Stomach (tissue), 9 donors: ENCODE data around the gene TSHZ2. TPM values are rescaled to one million over a fixed set of nuclear protein-coding genes. Genes with fewer than 3 reads are reported as not detected.

Experiments
- DNase-seq, 2 donors: peaks; one replicate each; pipeline versions ENCODE4 v3.0.0 to v3.0.0-alpha.2; 2013 to 2019
- H3K27ac ChIP-seq, 5 donors: fragments of 200-600 bp in 4 of 5; sonication (generic) in 4 of 5; one replicate each; pipeline ENCODE4 v1.5.1; 2013 to 2019; ENCODE audit warnings: mild to moderate bottlenecking in 1 of 5, moderate library complexity in 1 of 5
- H3K27me3 ChIP-seq, 3 donors: fragments of 200-600 bp; sonication (generic); one replicate each; pipeline ENCODE4 v1.5.1; 2017 to 2019; ENCODE audit warnings: mixed run types in 1 of 3
- H3K36me3 ChIP-seq, 4 donors: fragments of 200-600 bp; sonication (generic); 1 replicate in 3 of 4; 2 replicates in 1 of 4; pipeline ENCODE4 v1.5.1; 2016 to 2019
- H3K4me1 ChIP-seq, 4 donors: fragments of 200-600 bp; sonication (generic); one replicate each; pipeline ENCODE4 v1.5.1; 2016 to 2019
- H3K4me3 ChIP-seq, 4 donors: fragments of 200-600 bp; sonication (generic) in 3 of 4; one replicate each; pipeline ENCODE4 v1.5.1; 2016 to 2019; ENCODE audit warnings: mild to moderate bottlenecking in 1 of 4
- H3K9me3 ChIP-seq, 4 donors: fragments of 200-600 bp; sonication (generic); one replicate each; pipeline ENCODE4 v1.5.1; 2016 to 2019
- EP300 ChIP-seq: sonication (generic); formaldehyde crosslinking; IDR thresholded peaks from one replicate; pipeline ENCODE4 v1.6.1; 2017; ENCODE audit warnings: antibody characterized with exemption
- POLR2A ChIP-seq, 4 donors: fragments of 450-650 bp; IDR thresholded peaks; one replicate each; pipeline ENCODE4 v1.6.1; 2016; ENCODE audit warnings: antibody characterized with exemption in 4 of 4, control low read depth in 2 of 4, mild to moderate bottlenecking in 1 of 4, moderate library complexity in 1 of 4
- POLR2AphosphoS5 ChIP-seq, 3 donors: sonication (generic); formaldehyde crosslinking; IDR thresholded peaks; one replicate each; pipeline ENCODE4 v1.6.1; 2016; ENCODE audit warnings: antibody characterized with exemption in 3 of 3
- WGBS, 5 donors: extraction: QIAGEN DNeasy Blood & Tissue Kit in 3 of 5; methylation state at CpG; one replicate each; pipeline versions ENCODE4 v1.1.5 to v1.1.7; 2013 to 2018; 5-methylcytosine and 5-hydroxymethylcytosine counted together
- intact Hi-C: fragments of 100-400 bp; cut with DNase I; formaldehyde crosslinking; loops from one replicate; pipeline ENCODE4 v1.15.1; 2023; ENCODE audit warnings: low total_unique reads
- polyA plus RNA-seq, 3 donors: library from polyadenylated mRNA; stranded (reverse); fragments of 200-250 nt; gene quantifications; one replicate each; pipeline ENCODE4 v1.2.3, GENCODE V29; 2013
- total RNA-seq, 5 donors: library from RNA; depleted of rRNA; stranded (reverse); fragments of >200 nt; gene quantifications; one replicate each; pipeline versions ENCODE4 v1.1.0 to v1.2.3, GENCODE V29; 2014 to 2016
- TF ChIP-seq, protein P1 (sequence below), 7 experiments: fragments of 450-650 bp in 4 of 7; fragments of 200-600 bp in 3 of 7; sonication (generic) in 3 of 7; IDR thresholded peaks; one replicate each; pipeline ENCODE4 v1.5.1; 2016 to 2019; ENCODE audit warnings: antibody characterized with exemption in 7 of 7, control low read depth in 2 of 7, mild to moderate bottlenecking in 1 of 7
- donor health status: healthy with polysubstance abuse.
- donor health status: Bipolar disorder and iron deficiency.
- donor health status: healthy.

Gene TSHZ2
- total and polyA plus RNA-seq, 8 donors = 2.9 to 20.5 (median 5.8) TPM

DNA sequence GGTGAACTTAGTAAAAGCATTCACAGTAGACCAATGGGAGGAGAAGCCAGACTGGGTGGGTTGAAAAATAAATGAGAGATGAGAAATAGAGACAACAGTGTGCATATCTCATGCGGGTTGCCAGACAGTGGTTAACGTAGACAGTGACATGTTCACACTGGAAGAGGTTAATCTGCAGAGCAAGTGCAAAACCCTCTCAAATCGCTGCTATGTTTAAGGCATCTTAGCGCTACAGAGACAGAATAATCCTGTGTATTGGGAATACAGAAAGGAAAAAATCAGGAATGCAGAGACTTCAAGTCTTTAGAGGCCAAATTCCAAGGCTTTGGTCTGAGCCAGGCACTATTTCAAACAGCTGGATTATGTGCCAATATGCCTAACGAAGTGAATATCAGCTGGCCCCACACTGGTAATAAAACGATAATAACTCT is 107.1 kb downstream of the TSHZ2 start:
- Histone ChIP-seq H3K4me3 (no peak overlapping the region), H3K4me1 (peaks cover 15 to 44% (median 20%) of the 10 kb centered on the region in 4 donors), H3K9me3 (no peaks in the 10 kb centered on the region), H3K36me3 (no peaks in the 10 kb centered on the region), H3K27ac (peak overlapping the region in 1 of 5 donors; percentile 19), H3K27me3 (no peaks in the 10 kb centered on the region)
- 44 to 70% (median 56%) methylated on average over 6 of the region's 6 CpGs for WGBS, 5 donors
- peak in 1 of 2 donors; percentile 35 for DNase-seq
- TF ChIP-seq EP300 = no peak
- TF ChIP-seq POLR2A (IDR thresholded peaks at IDR 0.05) = no peak
- TF ChIP-seq POLR2AphosphoS5 (IDR thresholded peaks at IDR 0.05) = no peak
- TF ChIP-seq, protein P1, sequence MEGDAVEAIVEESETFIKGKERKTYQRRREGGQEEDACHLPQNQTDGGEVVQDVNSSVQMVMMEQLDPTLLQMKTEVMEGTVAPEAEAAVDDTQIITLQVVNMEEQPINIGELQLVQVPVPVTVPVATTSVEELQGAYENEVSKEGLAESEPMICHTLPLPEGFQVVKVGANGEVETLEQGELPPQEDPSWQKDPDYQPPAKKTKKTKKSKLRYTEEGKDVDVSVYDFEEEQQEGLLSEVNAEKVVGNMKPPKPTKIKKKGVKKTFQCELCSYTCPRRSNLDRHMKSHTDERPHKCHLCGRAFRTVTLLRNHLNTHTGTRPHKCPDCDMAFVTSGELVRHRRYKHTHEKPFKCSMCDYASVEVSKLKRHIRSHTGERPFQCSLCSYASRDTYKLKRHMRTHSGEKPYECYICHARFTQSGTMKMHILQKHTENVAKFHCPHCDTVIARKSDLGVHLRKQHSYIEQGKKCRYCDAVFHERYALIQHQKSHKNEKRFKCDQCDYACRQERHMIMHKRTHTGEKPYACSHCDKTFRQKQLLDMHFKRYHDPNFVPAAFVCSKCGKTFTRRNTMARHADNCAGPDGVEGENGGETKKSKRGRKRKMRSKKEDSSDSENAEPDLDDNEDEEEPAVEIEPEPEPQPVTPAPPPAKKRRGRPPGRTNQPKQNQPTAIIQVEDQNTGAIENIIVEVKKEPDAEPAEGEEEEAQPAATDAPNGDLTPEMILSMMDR (IDR thresholded peaks at IDR 0.05) = no peak
- intact Hi-C loops = no loop called here

DNA sequence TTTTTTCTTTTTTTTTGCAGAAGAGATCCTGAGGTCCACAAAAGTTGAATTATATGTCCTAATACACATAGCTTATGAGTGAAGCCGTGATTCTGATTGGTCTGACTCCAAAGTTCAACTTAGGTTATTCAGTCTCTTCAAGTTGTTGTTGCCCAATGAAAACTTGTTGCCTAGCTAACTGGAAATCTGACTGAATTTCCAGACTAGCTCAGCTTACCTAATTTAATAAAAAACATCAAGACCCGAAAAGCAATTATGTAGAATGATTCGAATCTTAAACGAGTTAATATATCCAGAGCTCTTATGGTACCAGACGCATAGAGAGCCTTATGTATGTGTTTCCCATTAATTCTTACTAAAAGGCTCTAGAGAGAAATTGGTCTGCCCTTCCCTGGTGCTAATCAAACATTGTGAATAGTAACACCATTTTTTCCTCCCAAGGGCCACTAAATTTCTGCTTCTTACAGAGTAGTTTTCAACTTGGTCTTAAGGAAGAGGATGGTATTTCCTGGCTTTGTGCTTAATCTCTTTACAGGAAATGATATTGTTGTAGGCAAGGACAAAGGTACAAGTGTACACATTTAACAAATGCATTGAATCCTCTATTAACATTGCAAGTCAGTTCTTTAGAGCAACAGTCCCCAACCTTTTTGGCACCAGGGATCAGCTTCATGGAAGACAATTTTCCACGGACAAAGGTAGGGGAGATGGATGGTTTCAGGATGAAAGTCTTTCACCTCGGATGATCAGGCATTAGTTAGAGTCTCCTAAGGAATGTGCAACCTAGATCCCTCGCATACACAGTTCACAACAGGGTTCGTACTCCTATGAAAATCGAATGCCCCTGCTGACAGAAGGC is 107.9 kb downstream of the TSHZ2 start:
- WGBS, 5 donors = 83 to 90% (median 87%) methylated on average over 10 of the region's 10 CpGs
- H3K4me1 ChIP-seq = peaks cover 15 to 44% (median 20%) of the 10 kb centered on the region in 4 donors
- no peaks in the 10 kb centered on the region for H3K27me3 ChIP-seq
- H3K4me3 ChIP-seq = no peak overlapping the region
- TF ChIP-seq EP300 (no peak), POLR2A (IDR thresholded peaks at IDR 0.05) (no peak), POLR2AphosphoS5 (IDR thresholded peaks at IDR 0.05) (no peak)
- TF ChIP-seq, protein P1 (IDR thresholded peaks at IDR 0.05) = no peak
- H3K36me3 ChIP-seq = no peaks in the 10 kb centered on the region
- intact Hi-C loops = no loop called here
- H3K27ac ChIP-seq = peak overlapping the region in 4 of 5 donors; percentile 19 to 73 (median 58)
- DNase-seq = no peak
- H3K9me3 ChIP-seq = no peaks in the 10 kb centered on the region

DNA sequence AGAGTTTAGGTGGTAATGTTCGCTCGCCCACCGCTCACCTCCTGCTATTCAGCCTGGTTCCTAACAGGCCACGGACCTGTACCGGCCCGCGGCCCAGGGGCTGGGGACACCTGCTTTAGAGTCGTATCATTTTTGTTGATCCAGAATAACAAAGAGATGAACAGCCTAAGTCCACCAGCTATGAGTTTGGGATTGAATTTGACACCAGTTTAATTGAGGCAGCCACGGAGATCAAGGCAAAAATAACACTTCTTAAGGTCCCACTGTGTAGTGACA is 108.5 kb downstream of the TSHZ2 start:
- 94 to 98% (median 96%) methylated on average over 9 of the region's 9 CpGs for WGBS, 5 donors
- intact Hi-C loops = no loop called here

More for the DNA sequence above, 108.5 kb downstream of the TSHZ2 start:
- TF ChIP-seq POLR2AphosphoS5 (IDR thresholded peaks at IDR 0.05) (no peak), EP300 (no peak), POLR2A (IDR thresholded peaks at IDR 0.05) (no peak)
- TF ChIP-seq, protein P1 (IDR thresholded peaks at IDR 0.05) = no peak
- Histone ChIP-seq H3K36me3 (no peaks in the 10 kb centered on the region), H3K27ac (peak overlapping the region in 4 of 5 donors; percentile 3 to 73 (median 58)), H3K4me1 (peaks cover 15 to 44% (median 20%) of the 10 kb centered on the region in 4 donors), H3K27me3 (no peaks in the 10 kb centered on the region), H3K9me3 (no peaks in the 10 kb centered on the region), H3K4me3 (no peak overlapping the region)
- no peak for DNase-seq
